ENCODE data around the gene HMCN1.

GRCh38 chr1:186215636-186216035, 481.4 kb downstream of the HMCN1 start:
- TF ChIP-seq CTCF (IDR thresholded peaks at IDR 0.05) (no peak), POLR2A (IDR thresholded peaks at IDR 0.05) (no peak)

Measured in heart left ventricle (tissue), 13 donors.